T-helper 2 cell treated with Interferon-gamma antibody and Interleukin-4, amounts not matched to agents 5 μg/mL and 100 μg/mL, for 36 hours (primary cell): ENCODE results near the gene ARSB.
"Not testable (repeated sequence)": the region's sequence is repeated elsewhere in the genome, so short reads cannot be mapped to it uniquely, and the experiment has no call there.

ENCODE experiments used
- DNase-seq: peaks from one replicate; pipeline ENCODE4 v3.0.0; 2021; ENCODE audit warnings: low spot score
- H3K27ac Mint-ChIP-seq: one replicate; pipeline ENCODE4 v1.8.0; 2021; ENCODE audit warnings: mild to moderate bottlenecking, mixed read lengths
- H3K27me3 Mint-ChIP-seq: one replicate; pipeline ENCODE4 v1.8.0; 2021; ENCODE audit warnings: low read depth, mixed read lengths
- H3K36me3 Mint-ChIP-seq: one replicate; pipeline ENCODE4 v1.8.0; 2021; ENCODE audit warnings: low read depth, mixed read lengths
- H3K4me1 Mint-ChIP-seq: one replicate; pipeline ENCODE4 v1.8.0; 2021; ENCODE audit warnings: low read depth, mixed read lengths
- H3K4me3 Mint-ChIP-seq: one replicate; pipeline ENCODE4 v1.8.0; 2022; ENCODE audit warnings: mild to moderate bottlenecking, moderate library complexity, mixed read lengths
- H3K9me3 Mint-ChIP-seq: one replicate; pipeline ENCODE4 v1.8.0; 2021; ENCODE audit warnings: mixed read lengths

The ARSB gene

DNA sequence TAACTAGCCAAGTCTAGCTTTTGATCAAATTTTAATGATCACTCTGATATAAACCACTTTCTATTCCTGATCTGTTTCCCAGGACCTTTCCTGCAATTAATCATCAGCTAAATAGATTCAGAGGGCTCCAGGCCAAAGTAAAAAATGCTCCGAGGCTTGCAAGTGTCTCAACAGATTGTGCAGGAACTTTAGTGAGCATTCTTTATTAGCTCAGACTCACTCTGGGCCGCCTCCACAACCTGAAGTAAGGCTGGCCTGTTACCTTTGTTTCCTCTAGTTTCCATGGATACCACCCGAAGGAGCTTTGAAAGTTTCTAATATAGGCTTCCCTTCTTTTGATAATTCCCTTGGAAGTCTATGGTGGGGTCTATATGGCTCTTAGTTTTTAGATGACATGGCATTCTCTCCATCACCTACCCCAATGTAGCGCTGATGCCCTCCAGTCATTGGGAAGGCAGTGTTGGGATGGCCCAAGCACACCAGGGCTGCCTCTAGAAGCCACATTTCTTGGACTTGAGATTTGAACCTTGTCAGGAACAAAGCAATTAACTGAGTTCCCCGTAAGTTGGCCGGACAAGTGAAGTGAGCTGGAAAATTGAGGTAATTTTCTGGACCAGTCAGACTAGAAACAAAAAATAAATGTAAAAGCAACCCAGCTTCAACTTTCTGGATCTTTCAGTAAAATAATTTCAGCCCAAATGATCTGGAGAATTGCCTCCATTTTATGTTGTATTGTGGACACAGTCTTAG, 238.9 kb downstream of the ARSB start:
- Mint-ChIP-seq H3K4me1 (no peaks in the 10 kb centered on the region), H3K27me3 (peaks cover 17% of the 10 kb centered on the region), H3K36me3 (no peaks in the 10 kb centered on the region), H3K4me3 (no peak overlapping the region), H3K27ac (no peak overlapping the region), H3K9me3 (no peaks in the 10 kb centered on the region)
- DNase-seq = no peak

DNA sequence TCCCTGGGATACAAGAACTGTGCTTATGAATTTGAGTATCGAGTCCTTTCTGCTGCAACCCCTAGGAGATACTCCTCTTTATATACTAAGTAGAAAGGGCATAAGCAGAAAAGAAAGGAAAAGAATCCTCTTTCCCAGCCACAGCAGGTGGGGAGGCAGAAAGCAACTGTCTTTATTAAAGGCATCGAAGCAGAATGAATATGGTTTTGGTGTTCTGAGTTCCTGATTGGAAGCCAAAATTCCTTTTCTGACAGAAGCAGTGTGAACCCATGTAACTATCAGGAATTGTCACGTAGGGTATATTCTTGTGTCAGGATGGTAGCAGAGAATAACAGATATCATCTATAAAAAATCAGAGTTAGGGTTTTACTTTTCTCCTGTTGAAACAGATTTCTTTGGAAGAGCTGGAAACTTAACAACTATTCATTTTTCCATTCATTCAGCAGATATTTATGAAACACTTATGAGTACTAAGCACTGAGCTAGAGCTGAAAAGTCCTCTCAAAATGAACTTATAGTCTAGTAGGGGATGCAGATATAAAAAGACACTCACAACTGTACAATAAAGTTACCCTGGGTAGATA, 240.1 kb downstream of the ARSB start:
- Mint-ChIP-seq H3K9me3 (no peaks in the 10 kb centered on the region), H3K36me3 (no peaks in the 10 kb centered on the region), H3K4me1 (no peaks in the 10 kb centered on the region), H3K27ac (no peak overlapping the region), H3K27me3 (peaks cover 17% of the 10 kb centered on the region), H3K4me3 (no peak overlapping the region)
- DNase-seq = no peak

DNA sequence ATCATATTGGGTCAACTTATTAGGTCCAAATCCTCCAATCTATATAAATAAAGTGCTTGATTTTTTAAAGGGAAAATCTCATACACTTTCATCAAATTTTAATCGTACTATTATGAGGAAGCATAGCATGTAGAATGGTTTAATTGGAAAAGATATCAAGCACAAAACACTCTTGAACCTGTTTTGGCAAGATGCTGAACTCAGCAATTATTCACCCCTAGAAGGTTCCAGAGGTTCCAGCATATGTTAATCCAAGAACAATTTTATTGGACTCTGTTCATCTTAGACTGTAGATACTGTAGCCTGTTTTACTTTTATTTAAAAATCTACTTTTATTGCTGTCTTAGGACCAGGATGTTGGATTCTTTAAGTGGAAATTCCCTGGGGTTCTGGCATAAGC, 244.1 kb downstream of the ARSB start:
- no peaks in the 10 kb centered on the region for H3K4me1 Mint-ChIP-seq

DNA sequence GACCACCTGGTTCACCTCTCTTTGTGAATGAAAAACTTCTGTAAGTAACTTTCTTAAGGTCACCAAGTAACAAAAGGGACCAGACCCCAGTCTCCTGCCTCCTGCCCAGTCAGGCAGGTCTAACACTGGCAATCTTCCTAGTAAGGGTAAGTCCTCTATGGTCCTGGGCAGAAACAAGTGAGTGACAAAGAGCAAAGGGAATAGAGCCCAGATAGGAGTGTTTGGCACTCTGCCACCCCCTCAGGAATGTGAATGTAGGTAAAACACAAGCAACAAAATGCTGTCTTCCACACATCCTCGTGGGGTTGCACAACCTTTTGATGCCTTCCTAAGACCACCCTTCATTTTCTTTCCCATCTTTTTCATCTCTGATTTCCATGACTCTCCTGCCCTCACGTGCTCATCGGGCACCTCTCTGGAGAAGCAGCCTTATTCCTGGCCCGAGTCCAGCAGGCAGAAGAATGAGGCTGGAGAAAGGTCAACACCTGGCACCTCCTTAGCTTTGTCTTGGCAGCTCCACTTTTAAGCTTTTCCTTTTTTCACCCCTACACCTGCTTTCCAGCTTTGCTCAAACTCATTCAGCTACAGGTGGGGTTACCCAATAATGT, 246.3 kb downstream of the ARSB start:
- H3K9me3 Mint-ChIP-seq = no peaks in the 10 kb centered on the region
- no peaks in the 10 kb centered on the region for H3K36me3 Mint-ChIP-seq
- no peak overlapping the region for H3K4me3 Mint-ChIP-seq
- H3K27ac Mint-ChIP-seq = no peak overlapping the region
- peaks cover 3% of the 10 kb centered on the region for H3K27me3 Mint-ChIP-seq
- no peaks in the 10 kb centered on the region for H3K4me1 Mint-ChIP-seq
- no peak for DNase-seq

More for the DNA sequence above, 244.1 kb downstream of the ARSB start:
- peaks cover 11% of the 10 kb centered on the region for H3K27me3 Mint-ChIP-seq
- DNase-seq = no peak
- no peaks in the 10 kb centered on the region for H3K9me3 Mint-ChIP-seq
- no peaks in the 10 kb centered on the region for H3K36me3 Mint-ChIP-seq
- H3K4me3 Mint-ChIP-seq = no peak overlapping the region
- no peak overlapping the region for H3K27ac Mint-ChIP-seq

DNA sequence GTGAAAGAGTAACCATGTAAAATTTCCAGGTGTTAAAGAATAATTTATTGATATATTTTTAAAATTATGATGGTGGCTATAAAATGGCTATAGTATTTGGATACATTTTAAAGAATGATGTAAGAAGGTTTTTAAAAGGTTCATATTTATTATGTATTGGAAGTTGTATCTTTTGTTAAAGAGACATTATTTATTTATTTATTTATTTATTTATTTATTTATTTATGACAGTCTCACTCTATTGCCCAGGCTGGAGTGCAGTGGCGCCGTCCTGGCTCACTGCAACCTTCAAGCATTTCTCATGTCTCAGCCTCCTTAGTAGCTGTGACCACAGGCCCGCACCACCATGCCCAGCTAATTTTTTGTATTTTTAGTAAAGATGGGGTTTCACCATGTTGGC, 247.0 kb downstream of the ARSB start:
- H3K27me3 Mint-ChIP-seq = peaks cover 3% of the 10 kb centered on the region
- no peaks in the 10 kb centered on the region for H3K4me1 Mint-ChIP-seq
- H3K36me3 Mint-ChIP-seq = no peaks in the 10 kb centered on the region
- no peak overlapping the region for H3K4me3 Mint-ChIP-seq
- no peaks in the 10 kb centered on the region for H3K9me3 Mint-ChIP-seq
- no peak for DNase-seq
- no peak overlapping the region for H3K27ac Mint-ChIP-seq

DNA sequence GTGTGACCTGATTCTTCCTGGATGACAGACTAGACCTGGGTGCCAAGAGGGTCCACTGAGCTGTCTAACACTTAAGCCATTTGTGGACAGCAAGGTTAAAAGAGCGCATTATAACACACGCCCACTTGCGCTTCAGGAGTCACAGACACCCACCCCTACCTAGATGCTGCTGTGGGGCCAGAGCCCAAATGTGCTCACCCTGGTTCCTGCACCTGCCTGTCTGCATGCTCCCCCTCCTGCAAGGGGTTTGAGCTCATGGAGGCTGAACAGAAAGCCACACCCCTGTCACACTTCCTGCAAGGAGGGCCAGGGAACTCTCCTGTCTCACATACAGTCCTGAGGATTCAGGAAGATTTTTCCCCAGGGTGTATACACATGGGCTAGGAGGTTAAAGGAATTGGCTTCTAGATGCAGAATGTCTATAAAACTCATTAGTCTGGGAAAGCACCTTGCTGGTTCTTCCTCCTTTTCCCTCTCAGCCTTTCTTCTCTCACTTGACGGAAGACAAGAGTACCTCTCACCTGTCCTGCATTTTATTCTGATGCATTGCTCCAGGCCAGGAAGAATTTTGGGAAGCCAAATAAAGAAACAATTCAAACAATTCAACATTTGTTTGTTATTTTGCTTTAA, 249.2 kb downstream of the ARSB start:
- Mint-ChIP-seq H3K27me3 (peaks cover 3% of the 10 kb centered on the region), H3K27ac (no peak overlapping the region), H3K4me3 (no peak overlapping the region), H3K4me1 (no peaks in the 10 kb centered on the region), H3K36me3 (no peaks in the 10 kb centered on the region), H3K9me3 (no peaks in the 10 kb centered on the region)
- DNase-seq = no peak

DNA sequence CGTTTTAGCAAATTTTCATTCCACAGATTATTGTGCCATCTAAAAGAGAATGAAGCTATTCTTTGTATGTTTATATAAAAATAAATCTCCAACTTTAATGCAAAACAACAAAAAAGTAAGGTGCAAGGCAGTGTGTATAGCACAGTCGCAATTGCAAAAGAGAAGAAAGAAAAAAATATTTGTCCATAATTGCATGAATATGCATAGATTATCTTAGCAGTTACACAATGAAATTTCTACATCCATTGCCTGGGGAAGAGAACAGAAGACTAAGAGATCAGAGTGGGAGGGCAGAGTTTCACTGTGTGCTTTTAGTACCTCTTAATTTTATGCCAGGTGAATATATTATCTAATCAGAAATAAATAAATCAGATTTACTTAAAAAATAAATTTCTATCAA, 250.2 kb downstream of the ARSB start:
- no peak for DNase-seq
- H3K4me3 Mint-ChIP-seq = no peak overlapping the region
- no peaks in the 10 kb centered on the region for H3K36me3 Mint-ChIP-seq
- peaks cover 3% of the 10 kb centered on the region for H3K27me3 Mint-ChIP-seq
- no peaks in the 10 kb centered on the region for H3K4me1 Mint-ChIP-seq
- no peaks in the 10 kb centered on the region for H3K9me3 Mint-ChIP-seq
- H3K27ac Mint-ChIP-seq = no peak overlapping the region

DNA sequence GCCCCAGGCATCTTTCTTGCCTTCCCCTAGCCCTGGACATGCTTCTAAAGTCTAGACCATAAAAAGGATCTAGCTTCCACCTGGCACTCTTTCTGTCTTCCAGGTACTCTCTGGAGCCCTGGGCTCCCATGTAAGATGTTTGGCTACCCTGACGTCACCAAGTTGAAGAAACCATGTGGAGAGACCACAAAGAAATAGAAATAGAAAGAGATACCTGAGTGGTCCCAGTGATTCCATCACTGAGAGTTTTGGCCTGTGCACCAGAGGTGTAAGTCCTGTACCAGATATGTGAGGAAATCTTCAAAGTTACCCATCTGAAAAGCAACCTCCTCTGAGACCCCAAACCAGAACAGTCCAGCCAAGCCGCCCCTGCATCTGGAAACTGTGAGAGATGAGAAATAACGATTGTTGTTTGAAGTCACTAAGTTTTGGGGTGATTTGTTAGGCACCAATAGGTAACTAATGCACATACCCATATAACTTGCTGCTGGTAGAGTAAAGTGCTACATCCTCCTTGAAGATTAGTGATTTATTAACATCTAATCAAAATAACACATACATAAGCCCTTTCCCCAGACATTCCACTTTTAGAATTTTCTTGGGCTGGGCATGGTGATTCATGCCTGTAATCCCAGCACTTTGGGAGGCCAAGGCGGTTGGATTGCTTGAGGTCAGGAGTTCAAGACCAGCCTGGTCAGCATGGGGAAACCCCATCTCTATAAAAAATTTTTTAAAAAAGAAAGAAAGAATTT, 250.8 kb downstream of the ARSB start:
- Mint-ChIP-seq H3K9me3 (no peaks in the 10 kb centered on the region), H3K36me3 (no peaks in the 10 kb centered on the region), H3K4me3 (no peak overlapping the region)

DNA sequence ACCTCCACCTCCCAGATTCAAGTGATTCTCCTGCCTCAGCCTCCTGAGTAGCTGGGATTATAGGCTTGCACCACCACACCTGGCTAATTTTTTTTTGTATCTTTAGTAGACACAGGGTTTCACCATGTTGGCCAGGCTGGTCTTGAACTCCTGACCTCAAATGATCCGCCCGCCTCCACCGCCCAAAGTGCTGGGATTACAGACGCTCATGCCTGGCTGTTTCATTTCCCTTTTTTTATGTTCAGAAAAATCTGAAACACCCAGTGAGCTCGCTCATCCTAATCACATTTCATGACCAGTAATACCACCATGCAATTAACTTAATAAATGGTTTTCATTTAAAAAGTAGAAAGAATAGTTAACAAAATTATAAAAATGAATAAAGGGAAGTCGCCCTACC, 252.4 kb downstream of the ARSB start:
- H3K36me3 Mint-ChIP-seq, DNase-seq, H3K27ac Mint-ChIP-seq, H3K9me3 Mint-ChIP-seq, H3K4me3 Mint-ChIP-seq, H3K4me1 Mint-ChIP-seq, H3K27me3 Mint-ChIP-seq: not testable (repeated sequence)

More for the DNA sequence above, 250.8 kb downstream of the ARSB start:
- no peaks in the 10 kb centered on the region for H3K4me1 Mint-ChIP-seq
- no peak for DNase-seq
- no peak overlapping the region for H3K27ac Mint-ChIP-seq
- H3K27me3 Mint-ChIP-seq = peaks cover 3% of the 10 kb centered on the region

DNA sequence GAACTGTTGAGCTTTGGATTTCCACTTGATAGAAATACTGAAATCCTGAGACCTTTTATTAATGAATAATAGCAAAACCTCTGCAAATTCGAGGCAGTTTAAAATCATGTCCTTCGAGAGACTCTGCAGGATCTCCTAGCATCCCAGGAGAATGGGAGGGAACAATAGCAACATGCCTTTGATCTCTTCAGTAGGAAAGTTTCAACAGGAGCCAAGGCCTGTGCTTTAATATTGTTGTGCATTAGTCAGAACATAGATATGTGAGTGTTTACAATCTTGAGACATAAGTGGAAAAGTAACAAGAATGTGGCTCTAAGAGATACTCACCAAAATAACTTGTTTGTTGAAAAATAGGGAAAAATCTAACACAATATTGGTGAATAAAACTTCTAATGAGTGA, 253.2 kb downstream of the ARSB start:
- H3K36me3 Mint-ChIP-seq = no peaks in the 10 kb centered on the region
- H3K27ac Mint-ChIP-seq = no peak overlapping the region
- H3K4me3 Mint-ChIP-seq = no peak overlapping the region
- H3K9me3 Mint-ChIP-seq = no peaks in the 10 kb centered on the region
- no peak for DNase-seq
- H3K4me1 Mint-ChIP-seq = no peaks in the 10 kb centered on the region
- peaks cover 3% of the 10 kb centered on the region for H3K27me3 Mint-ChIP-seq

DNA sequence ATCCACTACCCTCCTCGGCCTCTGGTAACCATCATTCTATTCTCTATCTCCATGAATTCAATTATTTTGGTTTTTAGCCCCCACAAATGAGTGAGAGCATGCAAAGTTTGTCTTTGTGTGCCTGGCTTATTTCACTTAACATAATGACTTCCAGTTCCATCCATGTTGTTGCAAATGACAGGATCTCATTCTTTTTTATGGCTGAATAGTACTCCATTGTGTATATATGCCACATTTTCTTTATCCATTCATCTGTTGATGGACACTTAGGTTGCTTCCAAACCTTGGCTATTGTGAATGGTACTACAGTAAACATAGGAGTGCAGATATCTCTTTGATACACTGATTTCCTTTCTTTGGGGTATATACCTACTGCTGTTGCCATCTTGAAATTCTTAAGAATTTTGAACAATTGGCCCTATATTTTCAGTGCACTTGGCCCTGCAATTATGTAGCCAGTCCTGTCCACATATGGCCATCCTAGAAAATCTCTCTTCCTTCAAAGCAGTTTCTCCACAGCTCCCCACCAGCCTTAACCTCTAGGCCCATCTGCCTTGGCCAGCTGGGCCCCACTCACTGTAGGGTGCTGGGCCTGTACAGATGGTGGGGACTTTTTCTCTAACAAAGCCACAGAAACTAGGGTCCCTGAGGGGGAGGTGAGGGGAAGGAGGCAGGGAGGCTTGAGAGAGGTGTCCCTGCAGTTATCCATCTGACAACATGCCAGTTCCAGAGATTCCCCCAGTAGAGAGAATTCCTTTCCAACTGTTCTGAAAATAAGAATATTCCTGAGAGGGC, 254.6 kb downstream of the ARSB start:
- no peak overlapping the region for H3K4me3 Mint-ChIP-seq
- H3K27ac Mint-ChIP-seq = no peak overlapping the region
- H3K4me1 Mint-ChIP-seq = no peaks in the 10 kb centered on the region
- H3K9me3 Mint-ChIP-seq = no peaks in the 10 kb centered on the region
- H3K36me3 Mint-ChIP-seq = no peaks in the 10 kb centered on the region
- no peak for DNase-seq
- H3K27me3 Mint-ChIP-seq = no peaks in the 10 kb centered on the region

DNA sequence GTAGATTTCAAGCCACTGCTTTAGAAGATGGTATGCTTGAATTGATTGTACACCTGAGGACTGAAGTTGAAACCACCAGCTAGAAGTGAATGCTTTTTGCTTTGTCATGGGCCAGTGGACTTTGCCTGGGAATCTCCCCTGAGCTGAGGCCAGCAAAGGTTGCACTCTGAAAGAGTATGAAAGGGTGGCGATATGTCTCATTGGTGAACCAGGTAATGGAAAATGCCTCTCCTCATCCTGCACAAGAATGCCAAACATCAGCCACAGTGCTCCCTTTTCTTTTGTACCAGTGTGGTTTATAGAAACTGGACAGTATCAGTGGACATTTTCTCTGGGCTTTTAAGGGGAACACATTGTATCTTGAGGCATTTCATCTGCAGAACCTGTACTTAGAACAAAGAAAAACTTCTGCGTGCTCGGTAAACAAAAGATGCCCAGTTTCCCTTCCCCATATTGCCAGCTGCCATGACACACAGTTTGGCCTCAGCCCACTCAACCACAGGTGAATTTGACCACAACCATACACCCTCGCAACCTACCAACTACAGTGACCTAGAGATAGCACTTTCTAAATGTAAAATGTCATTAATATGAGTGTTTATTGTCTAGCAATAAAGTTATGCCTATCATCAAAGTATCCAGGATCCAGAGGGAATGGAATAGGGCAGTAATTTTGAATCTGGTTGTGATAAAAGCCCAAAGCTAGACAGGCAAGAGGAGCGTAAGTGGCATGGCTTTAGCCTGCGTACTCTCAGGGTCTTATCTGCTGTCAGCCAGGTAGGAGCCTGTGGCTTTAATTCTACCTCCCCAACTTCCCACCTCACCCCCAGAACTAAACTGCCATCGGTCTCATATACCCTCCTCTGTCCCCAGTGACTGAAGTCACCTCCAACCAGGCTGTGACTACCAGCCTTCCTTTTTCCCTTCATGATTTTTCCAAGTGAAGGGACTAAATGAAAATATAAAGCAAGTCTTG, 257.0 kb downstream of the ARSB start:
- DNase-seq = no peak
- no peaks in the 10 kb centered on the region for H3K9me3 Mint-ChIP-seq
- no peak overlapping the region for H3K27ac Mint-ChIP-seq
- H3K27me3 Mint-ChIP-seq = peaks cover 2% of the 10 kb centered on the region
- H3K36me3 Mint-ChIP-seq = no peaks in the 10 kb centered on the region
- H3K4me3 Mint-ChIP-seq = no peak overlapping the region
- no peaks in the 10 kb centered on the region for H3K4me1 Mint-ChIP-seq
